CD14-positive monocyte (primary cell): ENCODE results near the gene OLFML1. TPM values are rescaled to one million over a fixed set of nuclear protein-coding genes. Genes with fewer than 3 reads are reported as not detected.
A peak's percentile ranks its signal among the peaks of the same experiment; 100 is the strongest.

Experiments
- DNase-seq, 3 donors: peaks; one replicate each; pipeline ENCODE4 v3.0.0-alpha.2; 2011 to 2022
- H2AFZ ChIP-seq: 2 replicates; pipeline ENCODE4 v1.6.0; 2012; ENCODE audit warnings: mild to moderate bottlenecking, low read depth, low read length, inconsistent platforms; ENCODE audit not compliant: insufficient read depth, poor library complexity, severe bottlenecking
- H3K27ac ChIP-seq, 2 donors: 1 replicate in 1 of 2; 2 replicates in 1 of 2; pipeline ENCODE4 v1.5.1; 2012 to 2013; ENCODE audit warnings: low read length in 2 of 2, control low read depth in 1 of 2, inconsistent platforms in 1 of 2, low read depth in 1 of 2, mild to moderate bottlenecking in 1 of 2
- H3K27me3 ChIP-seq, 2 donors: one replicate each; pipeline versions ENCODE4 v1.6.0 to v1.6.1; 2011 to 2013; ENCODE audit warnings: low read length in 2 of 2; ENCODE audit not compliant: control insufficient read depth in 2 of 2, insufficient read depth in 2 of 2
- H3K36me3 ChIP-seq, 2 donors: replicated peaks in 1 of 2; 1 replicate in 1 of 2; 2 replicates in 1 of 2; pipeline versions ENCODE4 v1.5.1 to v1.6.1; 2012 to 2013; ENCODE audit warnings: low read length in 2 of 2, control low read depth in 1 of 2, inconsistent platforms in 1 of 2, mild to moderate bottlenecking in 1 of 2; ENCODE audit not compliant: insufficient read depth in 2 of 2, control insufficient read depth in 1 of 2
- H3K4me1 ChIP-seq, 2 donors: 1 replicate in 1 of 2; 2 replicates in 1 of 2; pipeline versions ENCODE4 v1.5.1 to v1.6.1; 2012 to 2013; ENCODE audit warnings: low read length in 2 of 2, control low read depth in 1 of 2, inconsistent platforms in 1 of 2, mild to moderate bottlenecking in 1 of 2, moderate library complexity in 1 of 2; ENCODE audit not compliant: insufficient read depth in 2 of 2, control insufficient read depth in 1 of 2
- H3K4me2 ChIP-seq: replicated peaks from 2 replicates; pipeline ENCODE3; 2012; ENCODE audit warnings: low read length, moderate library complexity, mild to moderate bottlenecking; ENCODE audit not compliant: poor library complexity, severe bottlenecking; ENCODE audit errors: extremely low read depth
- H3K4me3 ChIP-seq, 3 experiments: fragments of 200-600 bp in 1 of 3; sonication (generic) in 1 of 3; replicated peaks in 1 of 3; 1 replicate in 2 of 3; 2 replicates in 1 of 3; pipeline ENCODE4 v1.5.1; 2011 to 2013; ENCODE audit warnings: low read length in 3 of 3, mild to moderate bottlenecking in 3 of 3, control low read depth in 2 of 3, low read depth in 2 of 3, inconsistent platforms in 1 of 3, moderate library complexity in 1 of 3
- H3K79me2 ChIP-seq: 2 replicates; pipeline ENCODE4 v1.6.0; 2012; ENCODE audit warnings: mild to moderate bottlenecking, control low read depth, inconsistent platforms, low read length, moderate library complexity; ENCODE audit not compliant: insufficient read depth
- H3K9ac ChIP-seq: 2 replicates; pipeline ENCODE4 v1.6.0; 2017; ENCODE audit warnings: low read length, mild to moderate bottlenecking; ENCODE audit not compliant: insufficient read depth, poor library complexity, severe bottlenecking
- H3K9me3 ChIP-seq, 2 donors: replicated peaks in 1 of 2; 1 replicate in 1 of 2; 2 replicates in 1 of 2; pipeline versions ENCODE4 v1.5.1 to v1.6.1; 2012 to 2013; ENCODE audit warnings: low read length in 2 of 2, control low read depth in 1 of 2; ENCODE audit not compliant: control insufficient read depth in 1 of 2, insufficient read depth in 1 of 2
- H4K20me1 ChIP-seq: 2 replicates; pipeline ENCODE4 v1.6.0; 2012; ENCODE audit warnings: mild to moderate bottlenecking, low read length, control low read depth, moderate library complexity; ENCODE audit not compliant: insufficient read depth
- H3K27ac Mint-ChIP-seq, 7 donors: one replicate each; pipeline ENCODE4 v1.8.0; 2020; ENCODE audit warnings: mild to moderate bottlenecking in 7 of 7, mixed read lengths in 7 of 7, moderate library complexity in 6 of 7, inconsistent platforms in 2 of 7
- H3K27me3 Mint-ChIP-seq, 3 donors: one replicate each; pipeline ENCODE4 v1.8.0; 2021 to 2022; ENCODE audit warnings: low read depth in 3 of 3, mild to moderate bottlenecking in 3 of 3, mixed read lengths in 3 of 3, moderate library complexity in 3 of 3, inconsistent platforms in 1 of 3
- H3K36me3 Mint-ChIP-seq, 2 donors: one replicate each; pipeline ENCODE4 v1.8.0; 2020; ENCODE audit warnings: mixed read lengths in 2 of 2, inconsistent platforms in 1 of 2, mild to moderate bottlenecking in 1 of 2
- H3K4me1 Mint-ChIP-seq: one replicate; pipeline ENCODE4 v1.8.0; 2020; ENCODE audit warnings: mild to moderate bottlenecking, mixed read lengths
- H3K4me3 Mint-ChIP-seq, 2 donors: one replicate each; pipeline ENCODE4 v1.8.0; 2020; ENCODE audit warnings: mild to moderate bottlenecking in 2 of 2, mixed read lengths in 2 of 2, moderate library complexity in 1 of 2
- H3K9me3 Mint-ChIP-seq, 7 donors: one replicate each; pipeline ENCODE4 v1.8.0; 2020 to 2022; ENCODE audit warnings: mixed read lengths in 7 of 7, mild to moderate bottlenecking in 6 of 7, moderate library complexity in 6 of 7, inconsistent platforms in 2 of 7
- CTCF ChIP-seq: fragments of 200-600 bp; IDR thresholded peaks from one replicate; pipeline ENCODE4 v1.8.0; 2022; ENCODE audit warnings: antibody characterized with exemption, mild to moderate bottlenecking
- WGBS: methylation state at CpG from one replicate; pipeline ENCODE4 v1.1.5; 2013; ENCODE audit warnings: missing lambda C conversion rate; ENCODE audit not compliant: insufficient coverage; 5-methylcytosine and 5-hydroxymethylcytosine counted together
- intact Hi-C, 2 donors: fragments of 100-400 bp; cut with micrococcal nuclease; formaldehyde crosslinking; loops; one replicate each; pipeline versions ENCODE4 v1.15.0 to v1.15.1; 2023
- polyA plus RNA-seq, 3 donors: library from polyadenylated mRNA; depleted of rRNA in 1 of 3; unstranded in 2 of 3; stranded (reverse) in 1 of 3; fragments of 300-500 nt in 2 of 3; fragments of >200 nt in 1 of 3; fragmentation: Illumina TruSeq in 2 of 3; gene quantifications; 1 replicate in 2 of 3; 2 replicates in 1 of 3; pipeline ENCODE4 v1.2.3, GENCODE V29; 2012 to 2021

The OLFML1 gene
- polyA plus RNA-seq, 3 donors = 0.11 to 0.17 TPM; not detected in 1

GRCh38 chr11:7436657-7437056, 48.6 kb upstream of the OLFML1 start:
- peak overlapping the region; percentile 2 to 86 (median 59) for H3K27ac Mint-ChIP-seq
- Histone ChIP-seq H4K20me1 (no peaks in the 10 kb centered on the region), H3K36me3 (no peaks in the 10 kb centered on the region), H3K79me2 (no peaks in the 10 kb centered on the region), H3K9ac (no peak overlapping the region), H3K27me3 (no peaks in the 10 kb centered on the region), H3K27ac (peak overlapping the region in 1 of 2 donors; percentile 42), H3K4me2 (peak overlapping the region; percentile 30), H3K9me3 (no peaks in the 10 kb centered on the region), H3K4me3 (peak overlapping the region in 1 of 3 experiments; percentile 26), H3K4me1 (peaks cover 39 to 42% of the 10 kb centered on the region in 2 donors), H2AFZ (no peak overlapping the region)
- intact Hi-C loops = no loop called here
- H3K36me3 Mint-ChIP-seq = peaks cover 0 to 12% of the 10 kb centered on the region in 2 donors
- peak; percentile 61 to 83 (median 78) for DNase-seq
- WGBS = 0% methylated on average over 3 of the region's 5 CpGs
- TF ChIP-seq CTCF = no peak
- H3K27me3 Mint-ChIP-seq = peaks cover 4 to 7% (median 7%) of the 10 kb centered on the region in 3 donors
- H3K9me3 Mint-ChIP-seq = peaks cover 0 to 2% (median 0%) of the 10 kb centered on the region in 7 donors
- H3K4me1 Mint-ChIP-seq = peaks cover 51% of the 10 kb centered on the region
- H3K4me3 Mint-ChIP-seq = peak overlapping the region in 1 of 2 donors; percentile 63

GRCh38 chr11:7437696-7438095, 47.6 kb upstream of the OLFML1 start:
- intact Hi-C loops = no loop called here
- Histone ChIP-seq H3K79me2 (no peaks in the 10 kb centered on the region), H3K9ac (no peak overlapping the region), H3K27ac (no peak overlapping the region), H3K4me3 (no peak overlapping the region), H3K27me3 (no peaks in the 10 kb centered on the region), H3K4me2 (no peak overlapping the region), H3K36me3 (no peaks in the 10 kb centered on the region), H4K20me1 (no peaks in the 10 kb centered on the region), H3K9me3 (no peaks in the 10 kb centered on the region), H2AFZ (no peak overlapping the region), H3K4me1 (peaks cover 39 to 42% of the 10 kb centered on the region in 2 donors)
- Mint-ChIP-seq H3K27ac (no peak overlapping the region), H3K9me3 (peaks cover 0 to 2% (median 0%) of the 10 kb centered on the region in 7 donors), H3K27me3 (peaks cover 3 to 7% (median 7%) of the 10 kb centered on the region in 3 donors), H3K36me3 (peaks cover 0 to 12% of the 10 kb centered on the region in 2 donors), H3K4me1 (peaks cover 51% of the 10 kb centered on the region), H3K4me3 (no peak overlapping the region)
- DNase-seq = no peak
- 75% methylated on average over 1 of the region's 3 CpGs for WGBS
- TF ChIP-seq CTCF = no peak
